Measurements from ENCODE around the gene AHRR.

AHRR gene

GRCh38 chr5:417301-418161 is 96.0 kb downstream of the AHRR start:
- no peak for DNase-seq

GRCh38 chr5:418162-419121 is 96.9 kb downstream of the AHRR start:
- no peak for DNase-seq

GRCh38 chr5:419970-420369 is 98.5 kb downstream of the AHRR start:
- no peak for DNase-seq

GRCh38 chr5:420632-421286 is 99.2 kb downstream of the AHRR start:
- no peak for DNase-seq

- DNase-seq: no peak
Measured at GRCh38 chr5:421287-421880, 99.9 kb downstream of the AHRR start.

- DNase-seq: no peak
Measured at GRCh38 chr5:421901-422300, 100.4 kb downstream of the AHRR start.

- DNase-seq: no peak
Measured at GRCh38 chr5:422323-423232, 101.1 kb downstream of the AHRR start.

GRCh38 chr5:423233-423565 is 101.7 kb downstream of the AHRR start:
- DNase-seq: no peak

- DNase-seq: no peak
Measured at GRCh38 chr5:423626-424261, 102.2 kb downstream of the AHRR start.

GRCh38 chr5:424301-425110 is 103.0 kb downstream of the AHRR start:
- DNase-seq: no peak

- no peak for DNase-seq
Measured at GRCh38 chr5:425714-426113, 104.2 kb downstream of the AHRR start.

GRCh38 chr5:426392-426976 is 105.0 kb downstream of the AHRR start:
- DNase-seq: no peak

- DNase-seq: no peak
Measured at GRCh38 chr5:427415-428087, 106.0 kb downstream of the AHRR start.

GRCh38 chr5:428219-428618 is 106.7 kb downstream of the AHRR start:
- no peak for DNase-seq

GRCh38 chr5:428754-429452 is 107.4 kb downstream of the AHRR start:
- no peak for DNase-seq

GRCh38 chr5:429453-430188 is 108.1 kb downstream of the AHRR start:
- DNase-seq: no peak

- DNase-seq: no peak
Measured at GRCh38 chr5:430214-430925, 108.9 kb downstream of the AHRR start.

All from hippocampal formation (tissue), 2 donors.